Stimulated activated CD4-positive, alpha-beta T cell treated with anti-CD3 and anti-CD28 coated beads, TNF-alpha, amount 100 ng/mL, for 4 hours (primary cell): ENCODE data around the gene LRGUK.
"Not testable (repeated sequence)": the region's sequence is repeated elsewhere in the genome, so short reads cannot be mapped to it uniquely, and the experiment has no call there.

Source experiments
- DNase-seq, 3 experiments: peaks; one replicate each; pipeline ENCODE4 v3.0.0-alpha.2; 2020; ENCODE audit warnings: low read depth in 3 of 3

The LRGUK gene, protein sequence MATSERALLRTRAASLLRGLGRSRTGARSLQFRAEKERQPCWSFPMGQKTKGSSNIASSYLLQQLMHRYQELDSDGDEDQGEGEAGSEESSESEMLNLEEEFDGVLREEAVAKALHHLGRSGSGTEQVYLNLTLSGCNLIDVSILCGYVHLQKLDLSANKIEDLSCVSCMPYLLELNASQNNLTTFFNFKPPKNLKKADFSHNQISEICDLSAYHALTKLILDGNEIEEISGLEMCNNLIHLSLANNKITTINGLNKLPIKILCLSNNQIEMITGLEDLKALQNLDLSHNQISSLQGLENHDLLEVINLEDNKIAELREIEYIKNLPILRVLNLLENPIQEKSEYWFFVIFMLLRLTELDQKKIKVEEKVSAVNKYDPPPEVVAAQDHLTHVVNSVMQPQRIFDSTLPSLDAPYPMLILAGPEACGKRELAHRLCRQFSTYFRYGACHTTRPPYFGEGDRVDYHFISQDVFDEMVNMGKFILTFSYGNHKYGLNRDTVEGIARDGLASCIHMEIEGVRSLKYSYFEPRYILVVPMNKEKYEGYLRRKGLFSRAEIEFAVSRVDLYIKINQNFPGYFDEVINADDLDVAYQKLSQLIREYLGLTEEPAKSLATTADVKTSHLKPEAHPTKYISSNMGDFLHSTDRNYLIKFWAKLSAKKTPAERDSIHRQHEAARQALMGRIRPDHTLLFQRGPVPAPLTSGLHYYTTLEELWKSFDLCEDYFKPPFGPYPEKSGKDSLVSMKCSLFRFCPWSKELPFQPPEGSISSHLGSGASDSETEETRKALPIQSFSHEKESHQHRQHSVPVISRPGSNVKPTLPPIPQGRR

GRCh38 chr7:134126966-134127848 is at the start of gene LRGUK:
LRGUK (plus strand) TSS chr7:134127340; CDS start chr7:134127368, 28 bp downstream.
- peak; percentile 47 to 61 (median 59) for DNase-seq

DNA sequence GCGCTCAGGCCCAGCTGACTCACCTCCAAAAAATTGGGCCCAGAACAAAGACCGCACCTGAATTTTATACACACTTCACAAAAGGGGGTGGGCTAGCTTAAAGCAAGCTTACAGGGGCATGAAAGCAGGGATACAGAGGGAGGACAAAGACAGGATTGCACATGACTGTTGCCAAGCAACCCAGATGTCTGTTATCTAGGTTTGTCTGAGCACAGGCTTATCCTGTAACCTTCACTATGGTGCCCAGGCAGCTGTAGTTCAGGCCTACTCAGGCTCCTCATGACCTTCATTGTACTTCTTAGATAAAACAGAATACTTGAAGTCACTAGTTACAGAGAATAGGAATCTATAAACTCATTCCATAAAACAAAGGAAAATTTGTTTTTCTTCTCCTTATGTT is 49.6 kb upstream of the LRGUK start:
- not testable (repeated sequence) for DNase-seq

DNA sequence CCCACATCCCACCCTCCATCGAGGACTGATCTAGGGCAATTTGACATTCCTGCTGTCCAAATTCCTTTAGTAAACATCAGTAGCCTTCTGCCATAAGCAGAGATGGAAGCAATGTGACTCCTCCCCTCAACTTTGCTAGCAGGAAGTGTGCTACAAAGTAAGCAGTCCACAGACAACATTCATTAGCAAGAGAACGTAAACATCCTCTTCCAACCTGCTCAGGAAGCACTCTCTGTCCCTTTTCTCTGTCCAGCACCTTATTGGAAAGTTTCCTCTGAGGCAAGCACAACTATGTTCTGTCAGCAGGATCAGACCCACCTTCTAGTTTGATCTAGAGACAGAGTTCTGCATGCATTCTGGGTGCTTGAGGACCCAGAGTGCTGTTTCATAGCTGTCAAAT is 48.1 kb upstream of the LRGUK start:
- no peak for DNase-seq

GRCh38 chr7:134081695-134082094 is 45.4 kb upstream of the LRGUK start:
- DNase-seq = no peak

DNA sequence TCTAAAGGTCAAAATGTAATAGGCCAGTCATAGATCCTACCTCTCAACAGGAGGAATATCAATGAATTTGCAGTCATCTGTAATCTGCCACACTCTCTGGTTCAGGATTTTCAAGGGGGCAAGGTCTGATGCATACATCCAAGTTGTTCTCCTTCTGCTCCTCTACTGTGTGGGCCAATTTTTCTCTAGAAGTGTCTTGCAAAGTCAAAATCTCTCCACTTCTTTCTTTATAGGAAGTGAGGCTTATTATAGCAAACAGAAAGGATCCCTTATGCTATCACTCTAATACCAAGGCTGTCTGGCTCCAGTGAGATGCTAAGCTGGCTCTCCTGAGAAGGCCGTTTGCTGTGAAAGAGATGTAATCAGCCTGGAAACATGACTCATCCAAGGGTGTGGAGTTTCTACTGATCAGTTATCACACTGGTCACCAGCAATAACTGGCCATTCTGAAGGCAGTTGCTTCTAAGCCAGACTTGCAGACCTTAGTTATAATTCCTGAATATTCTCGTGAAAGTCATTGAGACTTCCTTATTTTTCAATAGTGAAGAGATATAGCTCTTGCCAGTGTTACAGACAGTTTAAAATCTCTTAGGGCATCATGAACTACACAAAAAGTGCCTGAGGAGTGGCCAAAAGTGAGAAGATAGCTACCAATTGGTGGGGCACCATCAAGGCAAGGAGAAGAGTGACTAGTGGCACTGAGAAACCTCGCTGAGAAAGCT is 43.2 kb upstream of the LRGUK start:
- no peak for DNase-seq

- DNase-seq = no peak
These were observed 42.5 kb upstream of the LRGUK start for GRCh38 chr7:134084488-134085144.

GRCh38 chr7:134085311-134085710 is 41.8 kb upstream of the LRGUK start:
- no peak for DNase-seq

GRCh38 chr7:134086998-134087735 is 40.0 kb upstream of the LRGUK start:
- DNase-seq = no peak

DNA sequence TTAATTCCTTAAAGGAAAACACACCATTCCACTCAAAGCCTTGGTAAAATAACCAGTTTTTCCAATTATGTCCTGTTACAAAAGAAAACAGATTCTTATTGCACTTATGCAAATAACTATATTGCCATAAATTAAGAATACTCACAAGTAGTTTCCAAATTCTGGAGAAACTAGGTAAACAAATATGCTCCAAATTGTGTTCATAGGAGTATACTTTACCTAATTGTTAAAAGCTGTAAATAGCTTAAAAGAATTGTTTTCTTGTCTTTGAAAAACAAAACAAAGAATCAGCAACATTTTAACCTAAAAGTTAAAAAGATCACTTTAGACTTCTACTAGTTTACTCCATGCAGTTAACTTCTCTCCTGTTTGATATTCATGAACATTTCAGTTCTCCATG is 38.9 kb upstream of the LRGUK start:
- no peak for DNase-seq

DNA sequence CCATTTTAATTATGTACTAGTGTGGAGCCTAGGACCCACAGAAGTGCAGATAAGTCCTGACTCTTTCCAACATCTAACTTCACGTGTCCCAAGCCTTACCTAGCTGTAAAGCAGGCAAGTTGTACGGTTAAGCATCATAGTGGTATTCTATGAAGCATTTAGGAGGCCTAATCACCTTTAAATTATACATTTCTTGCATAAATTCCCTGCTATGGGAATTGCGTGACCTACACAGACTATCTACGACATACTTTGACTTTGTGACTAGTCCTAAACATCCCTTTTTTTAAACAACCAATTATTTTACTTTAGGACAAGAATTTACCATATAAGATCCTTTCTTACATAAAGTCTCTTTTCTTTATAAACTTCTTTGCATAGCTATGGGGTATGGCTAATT is 37.7 kb upstream of the LRGUK start:
- no peak for DNase-seq

DNA sequence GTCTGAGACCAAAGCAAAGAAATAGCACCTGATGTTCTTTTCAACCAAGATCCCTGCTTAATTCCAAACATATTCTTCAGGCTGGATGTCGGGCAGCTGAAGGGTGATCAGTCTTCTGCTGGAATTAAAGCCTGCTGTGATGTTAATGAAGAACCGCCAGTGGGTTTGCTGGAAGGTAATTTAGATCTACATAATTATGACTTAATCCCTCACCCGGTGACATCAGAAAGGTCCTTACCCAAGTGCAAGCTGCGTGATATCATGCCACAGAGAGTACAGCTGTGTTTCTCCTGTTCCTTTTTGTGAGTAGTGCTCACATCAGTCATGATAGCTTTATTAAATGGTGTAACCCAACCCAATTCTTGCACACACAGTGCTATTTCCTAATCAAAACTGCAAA is 29.1 kb upstream of the LRGUK start:
- no peak for DNase-seq

DNA sequence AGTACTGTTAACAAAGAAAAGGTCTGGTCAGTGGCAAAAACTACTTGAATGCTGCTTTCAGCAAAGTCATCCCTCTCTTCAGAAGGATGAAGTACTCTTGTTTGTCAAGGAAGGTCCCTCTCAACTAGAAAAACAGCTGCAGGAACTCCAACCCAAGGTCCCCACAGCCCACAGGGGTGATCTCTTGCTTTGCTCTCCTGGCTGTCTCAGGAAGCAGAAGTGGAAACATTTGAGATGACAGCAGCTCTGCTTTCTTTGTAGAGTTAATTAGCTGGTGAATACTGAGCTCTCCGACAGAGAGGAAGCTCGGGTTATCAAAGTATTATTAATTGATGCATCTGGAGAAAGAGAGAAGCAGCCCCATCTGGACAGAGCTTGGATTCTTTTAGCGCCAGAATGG is 25.4 kb upstream of the LRGUK start:
- DNase-seq = no peak

DNA sequence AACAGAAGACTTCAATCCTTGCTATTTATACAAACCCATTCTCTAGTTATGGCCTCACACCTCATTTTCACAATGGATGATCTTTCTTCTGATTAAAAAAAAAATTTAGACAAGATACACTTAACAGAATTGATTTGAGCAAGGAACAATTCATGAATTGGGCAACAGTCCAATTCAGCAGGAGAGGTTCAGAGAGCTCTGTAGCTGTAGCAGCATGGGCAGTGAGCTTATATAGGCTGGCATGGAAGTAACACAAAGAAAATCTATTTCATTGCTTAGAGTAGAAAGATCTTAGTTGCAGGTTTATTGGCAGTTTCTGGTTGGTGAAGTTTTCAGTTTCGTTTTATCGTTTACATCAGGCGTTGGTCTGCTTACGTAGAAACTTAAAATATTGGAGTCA is 23.0 kb upstream of the LRGUK start:
- DNase-seq = no peak

DNA sequence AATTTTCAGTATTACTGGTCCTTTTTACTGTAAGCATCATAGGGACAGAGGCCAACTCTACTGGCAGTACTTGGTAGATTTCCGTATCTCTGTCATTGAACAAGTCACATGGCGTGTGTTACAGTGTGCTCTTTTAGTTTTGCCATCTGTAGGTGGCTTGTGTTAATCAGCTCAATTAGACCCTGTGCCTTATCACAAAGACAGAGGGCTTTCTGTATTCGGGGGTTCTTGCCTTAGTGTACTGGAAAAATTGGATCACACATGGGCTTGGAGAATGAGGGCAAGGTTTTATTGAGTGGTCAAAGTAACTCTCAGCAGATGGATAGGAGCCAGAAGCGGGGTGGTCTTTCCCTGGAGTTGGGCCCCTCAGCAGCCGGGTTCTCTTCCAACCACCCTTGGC is 21.3 kb upstream of the LRGUK start:
- DNase-seq = no peak

DNA sequence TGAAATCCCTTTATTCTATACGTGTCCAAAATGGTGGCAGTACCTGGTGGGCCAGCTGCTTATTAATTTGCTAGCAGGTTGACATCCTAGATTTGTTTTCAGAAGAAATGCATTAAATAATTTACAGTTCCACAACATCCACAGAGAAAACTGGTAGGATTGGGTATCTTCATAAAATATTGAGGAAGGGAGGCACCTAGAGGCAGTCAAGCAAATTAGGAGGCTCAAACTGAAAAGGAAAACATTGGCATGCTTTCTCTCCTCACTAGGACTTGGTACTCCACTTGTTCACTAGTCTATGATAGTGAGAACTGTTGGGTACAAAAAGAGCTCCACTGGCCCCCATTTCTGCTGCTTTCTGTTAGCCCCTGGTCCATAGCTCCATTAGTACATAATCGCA is 18.3 kb upstream of the LRGUK start:
- no peak for DNase-seq

GRCh38 chr7:134113655-134114054 is 13.5 kb upstream of the LRGUK start:
- no peak for DNase-seq

DNA sequence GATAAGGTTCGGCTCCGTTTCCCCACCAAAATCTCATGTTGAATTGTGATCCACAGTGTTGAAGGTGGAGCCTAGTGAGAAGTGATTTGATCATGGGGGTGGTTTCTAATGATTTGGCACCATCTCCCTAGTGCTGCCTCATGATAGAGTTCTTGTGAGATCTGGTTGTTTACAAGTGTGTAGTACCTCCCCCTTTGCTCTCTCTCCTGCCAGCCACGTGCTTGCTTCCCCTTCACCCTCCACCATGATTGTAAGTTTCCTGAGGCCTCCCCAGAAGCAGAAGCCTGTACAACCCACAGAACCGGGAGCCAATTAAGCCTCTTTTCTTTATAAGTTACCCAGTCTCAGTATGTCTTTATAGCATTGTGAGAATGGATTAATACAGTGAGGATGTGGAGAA is 12.1 kb upstream of the LRGUK start:
- DNase-seq = no peak

GRCh38 chr7:134120405-134120804 is 6.7 kb upstream of the LRGUK start:
- DNase-seq = no peak

DNA sequence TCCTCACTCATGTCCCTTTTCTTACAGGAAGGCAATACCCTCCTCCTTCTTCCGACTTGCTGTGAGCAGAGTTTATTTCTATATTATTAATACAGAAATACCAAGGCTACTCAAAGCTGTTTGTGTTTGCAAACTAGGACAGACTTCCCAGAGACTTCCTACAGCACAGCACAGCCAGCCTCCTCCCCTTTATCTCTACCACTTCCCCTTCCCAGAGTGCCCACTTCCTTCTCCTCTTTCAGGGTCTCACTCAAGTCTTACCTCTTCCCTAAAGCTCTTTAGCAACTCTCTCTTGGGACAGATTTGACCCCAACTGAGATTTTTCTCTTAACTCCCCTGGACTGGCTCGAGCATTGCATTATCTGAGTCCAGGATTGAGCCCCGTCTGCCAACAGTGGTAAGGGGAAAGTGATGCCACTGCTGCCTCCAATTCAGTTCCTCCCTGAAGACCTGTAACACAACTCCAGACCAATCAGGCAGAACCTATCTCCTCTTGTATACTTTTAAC is 5.5 kb upstream of the LRGUK start:
- no peak for DNase-seq

GRCh38 chr7:134122980-134123379 is 4.2 kb upstream of the LRGUK start:
- DNase-seq = no peak
